Nephron (organoid): ENCODE results near the gene IGFBP4.

Experiments
- H3K27ac Mint-ChIP-seq, 3 experiments: 2 replicates each; pipeline ENCODE4 v1.8.0; 2020; ENCODE audit warnings: mixed read lengths in 3 of 3, mild to moderate bottlenecking in 2 of 3, moderate library complexity in 1 of 3
- H3K27me3 Mint-ChIP-seq: 2 replicates; pipeline ENCODE4 v1.8.0; 2021; ENCODE audit warnings: low read depth, mild to moderate bottlenecking, moderate library complexity, mixed read lengths
- H3K36me3 Mint-ChIP-seq: 2 replicates; pipeline ENCODE4 v1.8.0; 2020; ENCODE audit warnings: low read depth, mixed read lengths
- H3K4me1 Mint-ChIP-seq: 2 replicates; pipeline ENCODE4 v1.8.0; 2020; ENCODE audit warnings: mixed read lengths
- H3K4me3 Mint-ChIP-seq, 3 experiments: 2 replicates each; pipeline ENCODE4 v1.8.0; 2020; ENCODE audit warnings: mild to moderate bottlenecking in 3 of 3, mixed read lengths in 3 of 3, moderate library complexity in 2 of 3
- H3K9me3 Mint-ChIP-seq: 2 replicates; pipeline ENCODE4 v1.8.0; 2020; ENCODE audit warnings: mixed read lengths
- TF ChIP-seq, protein P1 (sequence below), 3 experiments: fragments of 200-600 bp; sonication (generic); IDR thresholded peaks; one replicate each; pipeline ENCODE4 v1.5.0; 2021; ENCODE audit warnings: antibody characterized with exemption in 3 of 3; ENCODE audit not compliant: unreplicated experiment in 3 of 3

The IGFBP4 gene

DNA sequence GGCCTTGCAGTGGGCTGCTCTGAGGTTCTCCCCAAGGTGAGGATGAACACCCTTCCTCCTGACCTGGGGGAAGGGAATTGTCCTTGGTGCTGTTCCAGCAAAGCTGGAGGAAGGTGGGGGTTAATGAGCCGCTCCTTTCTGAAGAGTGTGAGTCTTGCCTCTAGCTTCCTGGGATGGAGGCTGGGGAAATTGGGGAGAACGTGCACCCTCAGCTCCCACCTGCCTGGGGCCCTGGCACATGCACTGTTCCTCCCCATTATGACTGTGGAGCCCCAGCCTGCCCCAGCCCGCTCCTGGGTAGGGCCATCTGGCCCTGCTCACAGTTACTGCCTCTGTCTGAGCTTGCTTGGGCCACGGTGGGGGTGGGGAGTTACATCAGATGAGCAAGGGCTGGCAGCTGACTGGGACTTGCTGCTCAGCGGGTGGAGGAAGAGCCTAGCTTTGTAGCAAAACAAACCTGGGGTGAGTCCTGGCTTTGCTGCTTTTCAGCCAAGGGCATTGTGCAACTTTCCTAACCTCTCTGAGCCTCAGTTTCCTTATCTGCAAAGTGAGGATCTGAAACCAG is 47.1 kb downstream of the IGFBP4 start:
- Mint-ChIP-seq H3K4me1 (peaks cover 45% of the 10 kb centered on the region), H3K27ac (peak overlapping the region; percentile 63 to 79 (median 65)), H3K36me3 (no peaks in the 10 kb centered on the region), H3K4me3 (no peak overlapping the region), H3K9me3 (no peaks in the 10 kb centered on the region), H3K27me3 (peaks cover 8% of the 10 kb centered on the region)
- TF ChIP-seq, protein P1, sequence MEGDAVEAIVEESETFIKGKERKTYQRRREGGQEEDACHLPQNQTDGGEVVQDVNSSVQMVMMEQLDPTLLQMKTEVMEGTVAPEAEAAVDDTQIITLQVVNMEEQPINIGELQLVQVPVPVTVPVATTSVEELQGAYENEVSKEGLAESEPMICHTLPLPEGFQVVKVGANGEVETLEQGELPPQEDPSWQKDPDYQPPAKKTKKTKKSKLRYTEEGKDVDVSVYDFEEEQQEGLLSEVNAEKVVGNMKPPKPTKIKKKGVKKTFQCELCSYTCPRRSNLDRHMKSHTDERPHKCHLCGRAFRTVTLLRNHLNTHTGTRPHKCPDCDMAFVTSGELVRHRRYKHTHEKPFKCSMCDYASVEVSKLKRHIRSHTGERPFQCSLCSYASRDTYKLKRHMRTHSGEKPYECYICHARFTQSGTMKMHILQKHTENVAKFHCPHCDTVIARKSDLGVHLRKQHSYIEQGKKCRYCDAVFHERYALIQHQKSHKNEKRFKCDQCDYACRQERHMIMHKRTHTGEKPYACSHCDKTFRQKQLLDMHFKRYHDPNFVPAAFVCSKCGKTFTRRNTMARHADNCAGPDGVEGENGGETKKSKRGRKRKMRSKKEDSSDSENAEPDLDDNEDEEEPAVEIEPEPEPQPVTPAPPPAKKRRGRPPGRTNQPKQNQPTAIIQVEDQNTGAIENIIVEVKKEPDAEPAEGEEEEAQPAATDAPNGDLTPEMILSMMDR (IDR thresholded peaks at IDR 0.05; ENCODE audit: unreplicated experiment in 3 of 3), result no peak

DNA sequence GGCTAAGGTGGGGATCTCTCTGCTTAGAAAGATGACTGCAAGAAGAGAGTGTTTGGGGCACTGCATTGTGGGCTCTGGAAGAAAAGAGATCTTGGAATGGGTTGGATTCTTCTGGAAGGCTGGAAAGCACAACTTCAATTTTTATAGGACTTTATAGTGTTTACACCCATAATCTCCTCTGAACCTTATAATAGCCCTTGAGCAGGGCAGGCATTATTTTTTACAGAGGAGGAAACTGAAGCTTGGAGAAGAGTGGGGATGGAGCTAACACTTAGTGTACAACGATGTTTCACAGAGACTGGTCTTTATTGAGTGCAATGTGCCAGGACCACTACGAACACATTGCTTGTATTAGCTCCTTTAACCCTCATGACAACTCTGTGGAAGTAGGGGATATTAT is 47.7 kb downstream of the IGFBP4 start:
- peaks cover 39% of the 10 kb centered on the region for H3K4me1 Mint-ChIP-seq
- no peaks in the 10 kb centered on the region for H3K9me3 Mint-ChIP-seq
- TF ChIP-seq, protein P1 (IDR thresholded peaks at IDR 0.05; ENCODE audit: unreplicated experiment in 3 of 3), result no peak
- H3K27ac Mint-ChIP-seq, result peak overlapping the region in 2 of 3 experiments; percentile 36 to 65
- no peak overlapping the region for H3K4me3 Mint-ChIP-seq
- H3K27me3 Mint-ChIP-seq, result peaks cover 8% of the 10 kb centered on the region
- no peaks in the 10 kb centered on the region for H3K36me3 Mint-ChIP-seq

DNA sequence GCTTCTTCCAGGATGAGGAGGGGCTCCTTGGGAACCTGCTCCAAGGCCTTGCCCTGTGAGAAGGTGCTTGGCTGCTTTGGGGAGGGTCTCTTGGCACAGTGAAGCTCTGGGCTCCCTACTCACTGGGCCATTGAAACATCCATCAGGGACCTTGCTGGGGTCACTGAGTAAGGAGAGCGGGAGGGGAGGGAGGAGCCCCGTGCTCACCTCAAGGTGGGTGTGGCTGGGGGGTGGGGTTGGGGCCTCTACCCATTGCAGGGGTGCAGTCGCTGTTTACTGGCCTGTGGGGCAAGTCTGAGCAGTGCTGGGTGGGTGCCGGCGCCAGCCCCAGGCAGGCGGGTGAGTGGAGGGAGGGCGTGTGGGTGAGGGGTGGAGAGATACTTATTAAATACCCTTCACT is 48.2 kb downstream of the IGFBP4 start:
- H3K4me1 Mint-ChIP-seq, result peaks cover 34% of the 10 kb centered on the region
- H3K4me3 Mint-ChIP-seq, result no peak overlapping the region
- TF ChIP-seq, protein P1 (IDR thresholded peaks at IDR 0.05; ENCODE audit: unreplicated experiment in 3 of 3), result no peak
- H3K36me3 Mint-ChIP-seq, result no peaks in the 10 kb centered on the region
- H3K9me3 Mint-ChIP-seq, result no peaks in the 10 kb centered on the region
- H3K27me3 Mint-ChIP-seq, result peaks cover 8% of the 10 kb centered on the region
- H3K27ac Mint-ChIP-seq, result no peak overlapping the region

DNA sequence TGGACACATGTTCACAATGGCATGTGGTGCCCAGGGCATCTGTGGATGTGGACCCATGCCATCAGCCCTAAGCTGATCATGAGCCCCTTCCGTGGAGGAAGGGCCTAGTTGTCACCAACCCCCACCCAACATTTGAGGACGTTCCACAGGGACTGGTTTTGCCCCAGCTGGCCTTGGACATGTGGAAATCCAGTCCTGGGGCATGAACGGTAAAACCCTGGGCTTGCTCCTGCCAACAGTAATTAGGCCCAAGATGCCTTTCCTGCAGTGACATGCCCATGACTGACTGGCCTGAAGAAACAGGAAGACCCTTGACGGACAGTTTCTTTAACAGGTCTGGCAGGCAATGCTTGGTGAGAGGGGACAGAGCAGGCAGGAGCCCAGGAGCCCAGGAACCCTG is 50.4 kb downstream of the IGFBP4 start:
- Mint-ChIP-seq H3K4me1 (peaks cover 19% of the 10 kb centered on the region), H3K27me3 (peaks cover 4% of the 10 kb centered on the region), H3K4me3 (no peak overlapping the region), H3K27ac (no peak overlapping the region), H3K36me3 (no peaks in the 10 kb centered on the region), H3K9me3 (no peaks in the 10 kb centered on the region)
- TF ChIP-seq, protein P1 (IDR thresholded peaks at IDR 0.05; ENCODE audit: unreplicated experiment in 3 of 3), result no peak

DNA sequence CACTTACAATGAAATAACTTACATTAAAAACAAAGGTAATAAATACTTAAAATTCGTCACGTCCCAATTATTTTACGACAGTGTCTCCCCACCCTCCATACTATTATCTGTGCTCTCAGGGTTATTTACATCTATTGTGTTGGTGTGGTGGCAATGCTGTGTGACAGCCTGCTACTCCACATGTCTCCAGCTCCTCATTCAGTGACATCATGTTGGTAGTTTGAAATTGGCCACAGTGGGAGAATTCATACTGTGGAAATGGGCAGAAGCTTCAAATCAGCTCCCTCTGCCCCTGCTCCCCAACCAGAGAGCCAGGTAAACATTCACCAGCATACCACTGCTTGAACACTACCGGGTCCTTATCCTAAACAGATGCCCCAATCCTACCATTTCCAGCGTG is 51.9 kb downstream of the IGFBP4 start:
- Mint-ChIP-seq H3K27ac (no peak overlapping the region), H3K4me3 (no peak overlapping the region), H3K27me3 (peaks cover 9% of the 10 kb centered on the region), H3K9me3 (no peaks in the 10 kb centered on the region), H3K36me3 (no peaks in the 10 kb centered on the region), H3K4me1 (peaks cover 29% of the 10 kb centered on the region)
- TF ChIP-seq, protein P1 (IDR thresholded peaks at IDR 0.05; ENCODE audit: unreplicated experiment in 3 of 3), result no peak

DNA sequence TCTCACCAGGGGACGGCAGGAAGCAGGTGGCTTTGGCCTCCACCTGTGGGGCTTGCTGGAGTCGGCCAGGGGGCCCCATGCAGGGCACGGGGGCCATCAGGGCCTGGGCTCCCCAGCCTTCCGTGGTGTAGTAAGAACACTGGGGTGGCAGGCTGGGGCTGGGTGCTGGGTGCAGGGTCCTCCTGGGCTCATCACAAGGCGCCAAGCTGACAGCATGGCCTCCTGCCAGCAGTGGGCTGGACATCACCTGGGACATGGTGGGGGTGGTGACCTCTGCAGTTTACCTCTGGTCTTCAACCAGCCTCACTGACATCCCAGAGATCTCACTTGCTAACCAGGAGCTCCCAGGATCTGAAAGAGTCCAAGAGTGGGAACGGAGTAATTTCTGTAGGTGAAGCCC is 52.9 kb downstream of the IGFBP4 start:
- peaks cover 22% of the 10 kb centered on the region for H3K4me1 Mint-ChIP-seq
- H3K27me3 Mint-ChIP-seq, result peaks cover 9% of the 10 kb centered on the region
- no peak overlapping the region for H3K27ac Mint-ChIP-seq
- no peaks in the 10 kb centered on the region for H3K36me3 Mint-ChIP-seq
- H3K4me3 Mint-ChIP-seq, result no peak overlapping the region
- TF ChIP-seq, protein P1 (IDR thresholded peaks at IDR 0.05; ENCODE audit: unreplicated experiment in 3 of 3), result no peak
- no peaks in the 10 kb centered on the region for H3K9me3 Mint-ChIP-seq
